ENCODE results near the gene IL6R.
"Not testable (repeated sequence)": the region's sequence is repeated elsewhere in the genome, so short reads cannot be mapped to it uniquely, and the experiment has no call there.

The IL6R gene

DNA sequence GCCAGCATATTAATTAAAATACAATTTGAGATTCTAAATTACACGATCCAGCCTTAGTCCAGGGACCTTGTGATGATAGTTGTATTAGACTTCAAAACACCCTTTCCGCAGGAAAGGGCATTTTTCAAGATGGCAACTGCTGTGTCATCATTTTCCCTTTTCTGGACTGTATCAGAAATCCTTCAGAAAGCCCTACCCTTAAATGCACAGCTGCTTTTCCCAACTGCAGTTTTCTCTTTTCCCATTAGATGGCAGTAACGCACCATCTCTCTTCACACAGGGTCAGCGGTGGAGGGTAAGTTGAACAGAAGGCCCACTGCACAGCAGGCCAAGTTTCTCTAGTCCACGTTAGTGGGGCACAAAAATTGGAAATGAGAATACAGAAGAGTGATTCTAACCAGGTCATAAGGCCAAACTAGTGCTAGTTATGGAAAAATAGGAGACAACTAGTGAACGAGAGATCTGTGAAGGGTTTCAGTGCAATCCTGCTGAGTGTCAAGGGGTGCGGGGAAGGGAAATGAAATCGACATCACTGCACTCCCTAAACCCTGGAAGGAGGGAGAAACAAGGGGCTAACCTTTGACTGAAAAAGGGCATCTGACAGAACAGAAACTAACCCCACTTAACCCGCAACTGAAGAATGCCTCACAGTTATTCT, 74.8 kb downstream of the IL6R start:
- TF ChIP-seq, protein P1, sequence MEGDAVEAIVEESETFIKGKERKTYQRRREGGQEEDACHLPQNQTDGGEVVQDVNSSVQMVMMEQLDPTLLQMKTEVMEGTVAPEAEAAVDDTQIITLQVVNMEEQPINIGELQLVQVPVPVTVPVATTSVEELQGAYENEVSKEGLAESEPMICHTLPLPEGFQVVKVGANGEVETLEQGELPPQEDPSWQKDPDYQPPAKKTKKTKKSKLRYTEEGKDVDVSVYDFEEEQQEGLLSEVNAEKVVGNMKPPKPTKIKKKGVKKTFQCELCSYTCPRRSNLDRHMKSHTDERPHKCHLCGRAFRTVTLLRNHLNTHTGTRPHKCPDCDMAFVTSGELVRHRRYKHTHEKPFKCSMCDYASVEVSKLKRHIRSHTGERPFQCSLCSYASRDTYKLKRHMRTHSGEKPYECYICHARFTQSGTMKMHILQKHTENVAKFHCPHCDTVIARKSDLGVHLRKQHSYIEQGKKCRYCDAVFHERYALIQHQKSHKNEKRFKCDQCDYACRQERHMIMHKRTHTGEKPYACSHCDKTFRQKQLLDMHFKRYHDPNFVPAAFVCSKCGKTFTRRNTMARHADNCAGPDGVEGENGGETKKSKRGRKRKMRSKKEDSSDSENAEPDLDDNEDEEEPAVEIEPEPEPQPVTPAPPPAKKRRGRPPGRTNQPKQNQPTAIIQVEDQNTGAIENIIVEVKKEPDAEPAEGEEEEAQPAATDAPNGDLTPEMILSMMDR (conservative IDR thresholded peaks at IDR 0.05): peak; percentile 97
- TF ChIP-seq ZFX (IDR thresholded peaks at IDR 0.05): no peak
- H3K27ac ChIP-seq: no peak overlapping the region

GRCh38 chr1:154481053-154481452, 75.9 kb downstream of the IL6R start:
- TF ChIP-seq ZFX (IDR thresholded peaks at IDR 0.05): no peak
- TF ChIP-seq, protein P1 (conservative IDR thresholded peaks at IDR 0.05): no peak
- H3K27ac ChIP-seq: no peak overlapping the region

DNA sequence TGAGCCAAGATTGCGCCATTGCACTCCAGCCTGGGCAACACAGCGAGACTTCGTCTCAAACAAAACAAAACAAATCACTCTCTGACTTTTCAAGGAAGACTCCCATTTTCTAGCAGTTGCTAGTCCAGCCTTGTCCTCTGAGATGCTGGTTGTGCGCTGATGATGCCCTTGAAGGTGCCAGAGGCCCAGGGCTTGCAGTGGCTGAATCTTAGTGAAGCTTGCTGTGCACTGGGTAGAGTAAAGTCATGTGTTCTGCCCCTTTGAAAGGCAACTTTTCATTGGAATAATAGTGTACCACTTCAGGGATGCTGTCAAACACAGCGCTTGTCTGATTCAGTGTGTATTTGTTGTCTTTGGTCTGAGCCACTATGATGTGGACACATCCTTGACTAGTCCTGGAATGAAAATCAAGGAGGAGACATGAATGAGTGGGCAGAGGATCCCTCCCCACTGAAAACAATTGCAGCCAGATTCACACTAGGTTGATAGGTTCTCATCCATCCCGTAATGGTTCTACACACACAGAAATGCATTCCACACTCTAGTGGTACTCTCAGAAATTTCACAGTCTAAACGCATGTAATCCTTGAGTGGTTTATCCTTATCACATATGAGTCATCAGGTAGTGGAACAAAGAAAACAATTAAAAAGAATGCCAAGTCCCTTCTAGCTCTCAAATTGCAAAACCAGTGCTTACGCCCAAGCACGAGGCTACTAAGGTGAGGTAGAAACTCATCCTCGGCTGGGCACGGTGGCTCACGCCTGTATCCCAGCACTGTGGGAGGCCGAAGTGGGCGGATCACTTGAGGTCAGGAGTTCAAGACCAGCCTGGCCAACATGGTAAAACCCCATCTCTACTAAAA, 79.0 kb downstream of the IL6R start:
- H3K27ac ChIP-seq: no peak overlapping the region
- TF ChIP-seq ZFX (IDR thresholded peaks at IDR 0.05): no peak
- TF ChIP-seq, protein P1 (conservative IDR thresholded peaks at IDR 0.05): no peak

GRCh38 chr1:154485106-154485505, 80.0 kb downstream of the IL6R start:
- TF ChIP-seq ZFX (IDR thresholded peaks at IDR 0.05): no peak
- TF ChIP-seq, protein P1 (conservative IDR thresholded peaks at IDR 0.05): no peak
- H3K27ac ChIP-seq: no peak overlapping the region

DNA sequence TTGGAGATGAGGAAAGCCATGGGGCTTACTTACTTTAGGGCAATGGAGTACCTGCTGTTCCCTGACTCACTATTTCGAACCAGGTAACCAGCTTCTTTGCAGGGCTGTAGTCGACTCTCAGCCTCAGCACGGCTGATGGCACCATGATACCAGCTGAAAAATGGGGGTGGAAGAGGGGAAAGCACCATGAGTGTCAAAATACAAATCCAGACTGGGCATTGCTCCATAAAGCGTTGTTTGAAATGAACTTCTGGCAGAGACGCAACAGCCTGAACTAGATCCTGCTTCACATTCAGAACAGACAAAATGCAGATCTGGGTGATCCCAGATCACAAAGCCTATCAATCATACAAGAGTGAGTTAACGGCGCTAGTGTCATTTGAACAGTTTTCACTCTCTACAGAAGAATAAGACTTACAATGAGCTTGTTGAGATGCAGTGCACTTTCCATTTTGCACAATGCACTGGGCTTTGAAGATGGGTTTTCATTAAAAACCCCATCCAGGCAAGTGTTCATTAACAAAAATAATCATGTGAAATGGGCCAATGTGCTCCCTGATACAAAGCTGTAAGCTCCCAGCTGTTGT, 80.9 kb downstream of the IL6R start:
- TF ChIP-seq, protein P1 (conservative IDR thresholded peaks at IDR 0.05): no peak
- no peak for TF ChIP-seq ZFX (IDR thresholded peaks at IDR 0.05)
- peak overlapping the region; percentile 31; the same call in 1 of the 2 replicates for H3K27ac ChIP-seq

DNA sequence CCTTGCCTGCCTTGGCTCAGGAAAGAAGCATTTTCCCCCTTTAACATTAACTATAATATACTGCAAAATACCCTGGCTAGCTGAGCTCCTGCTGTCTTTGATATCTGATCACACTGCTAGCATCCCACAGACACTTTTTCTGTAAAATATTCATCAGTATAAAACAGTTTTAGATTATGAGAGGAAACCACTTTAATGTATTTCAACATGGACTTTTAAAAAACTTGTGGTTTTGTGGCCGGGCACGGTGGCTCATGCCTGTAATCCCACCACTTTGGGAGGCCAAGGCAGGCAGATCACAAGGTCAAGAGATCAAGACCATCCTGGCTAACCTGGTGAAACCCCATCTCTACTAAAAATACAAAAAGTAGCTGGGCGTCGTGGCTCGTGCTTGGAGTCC, 81.6 kb downstream of the IL6R start:
- H3K27ac ChIP-seq: not testable (repeated sequence)

- TF ChIP-seq, protein P1 (conservative IDR thresholded peaks at IDR 0.05): no peak
- TF ChIP-seq ZFX (IDR thresholded peaks at IDR 0.05): no peak
- H3K27ac ChIP-seq: no peak overlapping the region
Measured at GRCh38 chr1:154488922-154489321, 83.8 kb downstream of the IL6R start.
